WTC11 (cell line): ENCODE results near the gene LRMDA. TPM values are rescaled to one million over a fixed set of nuclear protein-coding genes. Genes with fewer than 3 reads are reported as not detected.
A peak's percentile ranks its signal among the peaks of the same experiment; 100 is the strongest.

Source experiments
- ATAC-seq: fragments of 200-7000 bp; cut with Tn5 transposase; 2 replicates; pipeline ENCODE4 v1.10.0; 2021; ENCODE audit warnings: mild to moderate bottlenecking, moderate library complexity
- CTCF ChIA-PET: fragments of 300-600 bp; sonication (Branson Sonifier 250); formaldehyde crosslinking; loops from one replicate; lab custom pipeline; 2021; ENCODE audit warnings: antibody characterized with exemption; lab: Charles Lee
- POLR2A ChIA-PET: fragments of 350-600 bp; sonication (Branson Sonifier 250); formaldehyde crosslinking; loops from one replicate; lab custom pipeline; 2021; ENCODE audit warnings: antibody characterized with exemption; lab: Charles Lee
- DNase-seq: peaks from one replicate; pipeline ENCODE4 v3.0.0; 2021; ENCODE audit warnings: low spot score
- H3K27ac Mint-ChIP-seq: 2 replicates; pipeline ENCODE4 v1.8.0; 2021; ENCODE audit warnings: mixed read lengths
- H3K27me3 Mint-ChIP-seq: 2 replicates; pipeline ENCODE4 v1.8.0; 2021; ENCODE audit warnings: low read depth, mild to moderate bottlenecking, moderate library complexity, mixed read lengths
- H3K36me3 Mint-ChIP-seq: 2 replicates; pipeline ENCODE4 v1.8.0; 2021; ENCODE audit warnings: mixed read lengths
- H3K4me1 Mint-ChIP-seq: 2 replicates; pipeline ENCODE4 v1.8.0; 2022; ENCODE audit warnings: mixed read lengths
- H3K4me3 Mint-ChIP-seq: 2 replicates; pipeline ENCODE4 v1.8.0; 2021; ENCODE audit warnings: mild to moderate bottlenecking, moderate library complexity, mixed read lengths
- H3K9me3 Mint-ChIP-seq: 2 replicates; pipeline ENCODE4 v1.8.0; 2021; ENCODE audit warnings: mixed read lengths
- ELF4 ChIP-seq: sonication (generic); formaldehyde crosslinking; IDR thresholded peaks from 2 replicates; pipeline ENCODE4 v1.8.1; 2022; ENCODE audit warnings: low read depth, mild to moderate bottlenecking, moderate library complexity, missing genetic modification reagents
- EMX1 ChIP-seq: fragments of 250-450 bp; sonication (Bioruptor Pico); IDR thresholded peaks from 2 replicates; pipeline ENCODE4 v1.8.0; 2021; ENCODE audit warnings: mild to moderate bottlenecking
- ESRRA ChIP-seq: sonication (generic); formaldehyde crosslinking; IDR thresholded peaks from 2 replicates; pipeline ENCODE4 v1.8.1; 2022; ENCODE audit warnings: mild to moderate bottlenecking, missing genetic modification reagents, borderline replicate concordance
- FOXK1 ChIP-seq: sonication (generic); formaldehyde crosslinking; IDR thresholded peaks from 2 replicates; pipeline ENCODE4 v1.8.0; 2022; ENCODE audit warnings: mild to moderate bottlenecking, moderate library complexity, missing genetic modification reagents
- GABPB1 ChIP-seq: sonication (generic); formaldehyde crosslinking; IDR thresholded peaks from 2 replicates; pipeline ENCODE4 v1.8.1; 2023; ENCODE audit warnings: mild to moderate bottlenecking, missing genetic modification reagents
- HMGA2 ChIP-seq: fragments of 250-450 bp; sonication (Bioruptor Pico); IDR thresholded peaks from 2 replicates; pipeline ENCODE4 v1.4.0; 2021; ENCODE audit warnings: mild to moderate bottlenecking, moderate library complexity
- JAZF1 ChIP-seq: fragments of 250-450 bp; sonication (Bioruptor Pico); IDR thresholded peaks from 2 replicates; pipeline ENCODE4 v1.9.0; 2021; ENCODE audit warnings: moderate library complexity, mild to moderate bottlenecking, inconsistent platforms
- SMAD4 ChIP-seq: sonication (generic); formaldehyde crosslinking; IDR thresholded peaks from 2 replicates; pipeline ENCODE4 v1.8.0; 2022; ENCODE audit warnings: mild to moderate bottlenecking, missing genetic modification reagents
- TCF7 ChIP-seq: sonication (generic); formaldehyde crosslinking; IDR thresholded peaks from 2 replicates; pipeline ENCODE4 v1.8.0; 2022; ENCODE audit warnings: mild to moderate bottlenecking, low read depth, missing genetic modification reagents, moderate library complexity
- TEAD1 ChIP-seq: sonication (generic); formaldehyde crosslinking; IDR thresholded peaks from 2 replicates; pipeline ENCODE4 v1.8.0; 2022; ENCODE audit warnings: mild to moderate bottlenecking, missing genetic modification reagents
- TEAD4 ChIP-seq: sonication (generic); formaldehyde crosslinking; IDR thresholded peaks from 2 replicates; pipeline ENCODE4 v1.8.0; 2022; ENCODE audit warnings: mild to moderate bottlenecking, missing genetic modification reagents
- ZBTB21 ChIP-seq: sonication (generic); formaldehyde crosslinking; IDR thresholded peaks from 2 replicates; pipeline ENCODE4 v1.8.1; 2023; ENCODE audit warnings: mild to moderate bottlenecking, missing genetic modification reagents, borderline replicate concordance
- ZNF121 ChIP-seq: sonication (generic); formaldehyde crosslinking; IDR thresholded peaks from 2 replicates; pipeline ENCODE4 v1.8.0; 2023; ENCODE audit warnings: missing genetic modification reagents
- ZNF138 ChIP-seq: sonication (generic); formaldehyde crosslinking; conservative IDR thresholded peaks from 2 replicates; pipeline ENCODE4 v1.8.1; 2022; ENCODE audit warnings: mild to moderate bottlenecking, moderate library complexity, missing genetic modification reagents
- ZNF232 ChIP-seq: sonication (generic); formaldehyde crosslinking; IDR thresholded peaks from 2 replicates; pipeline ENCODE4 v1.8.0; 2022; ENCODE audit warnings: mild to moderate bottlenecking, missing genetic modification reagents
- ZNF317 ChIP-seq: sonication (generic); formaldehyde crosslinking; IDR thresholded peaks from 2 replicates; pipeline ENCODE4 v1.8.1; 2023; ENCODE audit warnings: low read depth, mild to moderate bottlenecking, moderate library complexity, missing genetic modification reagents, borderline replicate concordance
- ZNF423 ChIP-seq: fragments of 250-450 bp; sonication (Bioruptor Pico); IDR thresholded peaks from 2 replicates; pipeline ENCODE4 v2.1.2; 2022; ENCODE audit warnings: mild to moderate bottlenecking, moderate library complexity
- total RNA-seq: library from RNA; stranded (reverse); gene quantifications from 3 replicates; pipeline ENCODE4 v1.2.3, GENCODE V29; 2021
- TF ChIP-seq, protein P1 (sequence below): sonication (generic); formaldehyde crosslinking; IDR thresholded peaks from 2 replicates; pipeline ENCODE4 v1.8.0; 2022; ENCODE audit warnings: mild to moderate bottlenecking, missing genetic modification reagents
- TF ChIP-seq, protein P2 (sequence below): sonication (generic); formaldehyde crosslinking; IDR thresholded peaks from 2 replicates; pipeline ENCODE4 v1.8.0; 2023; ENCODE audit warnings: mild to moderate bottlenecking, missing genetic modification reagents
- TF ChIP-seq, protein P3 (sequence below): sonication (generic); formaldehyde crosslinking; IDR thresholded peaks from 2 replicates; pipeline ENCODE4 v1.8.1; 2022; ENCODE audit warnings: missing genetic modification reagents, borderline replicate concordance
- TF ChIP-seq, protein P4 (sequence below): sonication (generic); formaldehyde crosslinking; IDR thresholded peaks from 2 replicates; pipeline ENCODE4 v1.8.0; 2022; ENCODE audit warnings: mild to moderate bottlenecking, missing genetic modification reagents
- TF ChIP-seq, protein P5 (sequence below): sonication (generic); formaldehyde crosslinking; IDR thresholded peaks from 2 replicates; pipeline ENCODE4 v1.8.0; 2023; ENCODE audit warnings: missing genetic modification reagents
- TF ChIP-seq, protein P6 (sequence below): fragments of 250-450 bp; sonication (Bioruptor Pico); IDR thresholded peaks from 2 replicates; pipeline ENCODE4 v1.9.0; 2021; ENCODE audit warnings: mild to moderate bottlenecking

LRMDA gene
- total RNA-seq, 1 experiment from 2014 or later = 0.92 TPM

DNA sequence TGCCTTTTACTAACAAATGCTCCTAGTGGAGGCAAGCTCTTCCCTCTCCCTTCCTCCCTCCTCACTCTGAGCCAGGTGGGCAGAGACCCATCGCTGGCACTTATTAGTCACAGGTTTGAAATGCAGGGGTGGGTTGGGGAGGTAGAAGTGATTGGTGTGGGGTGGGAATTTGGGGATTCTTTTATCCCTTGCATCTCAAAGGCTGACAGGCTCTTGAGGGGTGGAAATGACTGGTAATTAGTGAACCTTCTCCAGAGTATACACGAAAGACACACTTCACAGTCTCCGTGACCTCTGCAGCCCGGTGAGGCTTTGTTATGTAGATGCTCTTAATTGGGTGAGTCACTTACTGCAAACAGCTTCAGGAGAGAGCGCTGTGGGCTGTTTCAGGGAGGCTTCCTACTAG lies 13.9 kb upstream of the LRMDA start:
- Mint-ChIP-seq H3K4me1 (peaks cover 20% of the 10 kb centered on the region), H3K9me3 (no peaks in the 10 kb centered on the region), H3K36me3 (no peaks in the 10 kb centered on the region), H3K27ac (no peak overlapping the region), H3K27me3 (peaks cover 100% of the 10 kb centered on the region), H3K4me3 (no peak overlapping the region)
- ATAC-seq (peak; percentile 97), DNase-seq (peak; percentile 67)
- TF ChIP-seq, protein P1, sequence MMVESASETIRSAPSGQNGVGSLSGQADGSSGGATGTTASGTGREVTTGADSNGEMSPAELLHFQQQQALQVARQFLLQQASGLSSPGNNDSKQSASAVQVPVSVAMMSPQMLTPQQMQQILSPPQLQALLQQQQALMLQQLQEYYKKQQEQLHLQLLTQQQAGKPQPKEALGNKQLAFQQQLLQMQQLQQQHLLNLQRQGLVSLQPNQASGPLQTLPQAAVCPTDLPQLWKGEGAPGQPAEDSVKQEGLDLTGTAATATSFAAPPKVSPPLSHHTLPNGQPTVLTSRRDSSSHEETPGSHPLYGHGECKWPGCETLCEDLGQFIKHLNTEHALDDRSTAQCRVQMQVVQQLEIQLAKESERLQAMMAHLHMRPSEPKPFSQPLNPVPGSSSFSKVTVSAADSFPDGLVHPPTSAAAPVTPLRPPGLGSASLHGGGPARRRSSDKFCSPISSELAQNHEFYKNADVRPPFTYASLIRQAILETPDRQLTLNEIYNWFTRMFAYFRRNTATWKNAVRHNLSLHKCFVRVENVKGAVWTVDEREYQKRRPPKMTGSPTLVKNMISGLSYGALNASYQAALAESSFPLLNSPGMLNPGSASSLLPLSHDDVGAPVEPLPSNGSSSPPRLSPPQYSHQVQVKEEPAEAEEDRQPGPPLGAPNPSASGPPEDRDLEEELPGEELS (CRISPR knock-in tag) = 0 out of 2 replicates have a peak, but pooled peaks have one; percentile 44
- TF ChIP-seq FOXK1 = peak; percentile 75; the same call in 1 of the 2 replicates
- TF ChIP-seq TEAD4 (CRISPR knock-in tag) = no peak
- TF ChIP-seq, protein P2, sequence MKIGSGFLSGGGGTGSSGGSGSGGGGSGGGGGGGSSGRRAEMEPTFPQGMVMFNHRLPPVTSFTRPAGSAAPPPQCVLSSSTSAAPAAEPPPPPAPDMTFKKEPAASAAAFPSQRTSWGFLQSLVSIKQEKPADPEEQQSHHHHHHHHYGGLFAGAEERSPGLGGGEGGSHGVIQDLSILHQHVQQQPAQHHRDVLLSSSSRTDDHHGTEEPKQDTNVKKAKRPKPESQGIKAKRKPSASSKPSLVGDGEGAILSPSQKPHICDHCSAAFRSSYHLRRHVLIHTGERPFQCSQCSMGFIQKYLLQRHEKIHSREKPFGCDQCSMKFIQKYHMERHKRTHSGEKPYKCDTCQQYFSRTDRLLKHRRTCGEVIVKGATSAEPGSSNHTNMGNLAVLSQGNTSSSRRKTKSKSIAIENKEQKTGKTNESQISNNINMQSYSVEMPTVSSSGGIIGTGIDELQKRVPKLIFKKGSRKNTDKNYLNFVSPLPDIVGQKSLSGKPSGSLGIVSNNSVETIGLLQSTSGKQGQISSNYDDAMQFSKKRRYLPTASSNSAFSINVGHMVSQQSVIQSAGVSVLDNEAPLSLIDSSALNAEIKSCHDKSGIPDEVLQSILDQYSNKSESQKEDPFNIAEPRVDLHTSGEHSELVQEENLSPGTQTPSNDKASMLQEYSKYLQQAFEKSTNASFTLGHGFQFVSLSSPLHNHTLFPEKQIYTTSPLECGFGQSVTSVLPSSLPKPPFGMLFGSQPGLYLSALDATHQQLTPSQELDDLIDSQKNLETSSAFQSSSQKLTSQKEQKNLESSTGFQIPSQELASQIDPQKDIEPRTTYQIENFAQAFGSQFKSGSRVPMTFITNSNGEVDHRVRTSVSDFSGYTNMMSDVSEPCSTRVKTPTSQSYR (CRISPR knock-in tag) = no peak
- TF ChIP-seq ELF4 (CRISPR knock-in tag) = no peak
- TF ChIP-seq TEAD1 (CRISPR knock-in tag) = 0 out of 2 replicates have a peak, but pooled peaks have one; percentile 40
- TF ChIP-seq ZNF232 (CRISPR knock-in tag) = no peak
- ChIA-PET POLR2A (no interaction called here), CTCF (interaction anchor here (0.6 to 1.3 kb wide), 2 partner anchors 18 to 125 kb away, joined by 3 to 7 read pairs; no protein-coding TSS in a partner anchor)

DNA sequence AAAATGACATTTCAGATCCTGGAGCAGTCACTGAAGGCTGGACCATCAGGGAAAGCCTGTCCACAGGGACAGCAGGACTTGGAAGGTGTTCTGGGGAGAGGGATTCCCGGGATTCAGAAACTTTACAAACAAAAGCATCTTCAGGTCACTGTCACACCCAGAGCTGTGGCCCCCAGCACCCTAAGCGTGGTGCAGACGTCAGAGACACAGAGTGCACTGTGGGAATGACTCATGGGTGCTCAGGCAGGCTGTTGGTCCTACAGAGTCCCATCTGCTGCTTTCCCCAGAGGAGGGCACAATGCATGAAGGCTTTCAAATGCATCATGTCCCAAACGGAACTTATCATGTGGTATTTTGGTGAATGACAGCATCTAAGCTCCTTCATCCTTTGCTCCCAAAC lies 13.1 kb upstream of the LRMDA start:
- ATAC-seq (no peak), DNase-seq (no peak)
- Mint-ChIP-seq H3K27ac (no peak overlapping the region), H3K36me3 (no peaks in the 10 kb centered on the region)
- TF ChIP-seq ZNF138 = no peak
- no peak for TF ChIP-seq ZNF317 (CRISPR knock-in tag)
- no peak for TF ChIP-seq GABPB1
- TF ChIP-seq JAZF1 (CRISPR knock-in tag) = no peak
- no peak for TF ChIP-seq ESRRA (CRISPR knock-in tag)
- TF ChIP-seq ELF4 (CRISPR knock-in tag) = no peak
- no peak for TF ChIP-seq TCF7 (CRISPR knock-in tag)
- no peak for TF ChIP-seq ZBTB21 (CRISPR knock-in tag)
- TF ChIP-seq ZNF423 = no peak
- no peak for TF ChIP-seq EMX1 (CRISPR knock-in tag)
- TF ChIP-seq TEAD4 (CRISPR knock-in tag) = no peak
- TF ChIP-seq, protein P3, sequence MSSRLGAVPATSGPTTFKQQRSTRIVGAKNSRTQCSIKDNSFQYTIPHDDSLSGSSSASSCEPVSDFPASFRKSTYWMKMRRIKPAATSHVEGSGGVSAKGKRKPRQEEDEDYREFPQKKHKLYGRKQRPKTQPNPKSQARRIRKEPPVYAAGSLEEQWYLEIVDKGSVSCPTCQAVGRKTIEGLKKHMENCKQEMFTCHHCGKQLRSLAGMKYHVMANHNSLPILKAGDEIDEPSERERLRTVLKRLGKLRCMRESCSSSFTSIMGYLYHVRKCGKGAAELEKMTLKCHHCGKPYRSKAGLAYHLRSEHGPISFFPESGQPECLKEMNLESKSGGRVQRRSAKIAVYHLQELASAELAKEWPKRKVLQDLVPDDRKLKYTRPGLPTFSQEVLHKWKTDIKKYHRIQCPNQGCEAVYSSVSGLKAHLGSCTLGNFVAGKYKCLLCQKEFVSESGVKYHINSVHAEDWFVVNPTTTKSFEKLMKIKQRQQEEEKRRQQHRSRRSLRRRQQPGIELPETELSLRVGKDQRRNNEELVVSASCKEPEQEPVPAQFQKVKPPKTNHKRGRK (CRISPR knock-in tag) = no peak
- no peak for TF ChIP-seq SMAD4
- TF ChIP-seq, protein P4, sequence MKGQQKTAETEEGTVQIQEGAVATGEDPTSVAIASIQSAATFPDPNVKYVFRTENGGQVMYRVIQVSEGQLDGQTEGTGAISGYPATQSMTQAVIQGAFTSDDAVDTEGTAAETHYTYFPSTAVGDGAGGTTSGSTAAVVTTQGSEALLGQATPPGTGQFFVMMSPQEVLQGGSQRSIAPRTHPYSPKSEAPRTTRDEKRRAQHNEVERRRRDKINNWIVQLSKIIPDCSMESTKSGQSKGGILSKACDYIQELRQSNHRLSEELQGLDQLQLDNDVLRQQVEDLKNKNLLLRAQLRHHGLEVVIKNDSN (CRISPR knock-in tag) = no peak
- TF ChIP-seq, protein P5, sequence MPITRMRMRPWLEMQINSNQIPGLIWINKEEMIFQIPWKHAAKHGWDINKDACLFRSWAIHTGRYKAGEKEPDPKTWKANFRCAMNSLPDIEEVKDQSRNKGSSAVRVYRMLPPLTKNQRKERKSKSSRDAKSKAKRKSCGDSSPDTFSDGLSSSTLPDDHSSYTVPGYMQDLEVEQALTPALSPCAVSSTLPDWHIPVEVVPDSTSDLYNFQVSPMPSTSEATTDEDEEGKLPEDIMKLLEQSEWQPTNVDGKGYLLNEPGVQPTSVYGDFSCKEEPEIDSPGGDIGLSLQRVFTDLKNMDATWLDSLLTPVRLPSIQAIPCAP (CRISPR knock-in tag) = no peak
- TF ChIP-seq, protein P6, sequence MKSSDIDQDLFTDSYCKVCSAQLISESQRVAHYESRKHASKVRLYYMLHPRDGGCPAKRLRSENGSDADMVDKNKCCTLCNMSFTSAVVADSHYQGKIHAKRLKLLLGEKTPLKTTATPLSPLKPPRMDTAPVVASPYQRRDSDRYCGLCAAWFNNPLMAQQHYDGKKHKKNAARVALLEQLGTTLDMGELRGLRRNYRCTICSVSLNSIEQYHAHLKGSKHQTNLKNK = no peak
- TF ChIP-seq ZNF121 = no peak
- no peak for TF ChIP-seq ZNF232 (CRISPR knock-in tag)
- no peak for TF ChIP-seq HMGA2 (CRISPR knock-in tag)
- TF ChIP-seq, all 79 proteins: peak for 0
- Mint-ChIP-seq H3K27me3 (peaks cover 100% of the 10 kb centered on the region), H3K9me3 (peaks cover 4% of the 10 kb centered on the region; the same call in 1 of the 2 replicates), H3K4me3 (no peak overlapping the region), H3K4me1 (peaks cover 20% of the 10 kb centered on the region)
- ChIA-PET POLR2A (no interaction called here), CTCF (interaction anchor here (1.3 kb wide), 1 partner anchor 19 kb away, joined by 7 read pairs; no protein-coding TSS in a partner anchor)
